Measurements from ENCODE around the gene FHL5. TPM values are rescaled to one million over a fixed set of nuclear protein-coding genes. Genes with fewer than 3 reads are reported as not detected.

Gene FHL5
- total and polyA plus RNA-seq, 10 donors: 1.6 to 9.6 (median 2.9) TPM

- H3K27ac ChIP-seq: no peak overlapping the region
- DNase-seq: no peak
- 69 to 84% (median 81%) methylated on average over 1 of the region's 1 CpG for whole genome bisulfite sequencing, 5 donors
- no peaks in the 10 kb centered on the region for H3K4me1 ChIP-seq
- no peaks in the 10 kb centered on the region for H3K36me3 ChIP-seq
- intact Hi-C loops (cut with DNase I; ENCODE audit: low total_unique reads): no loop called here
- no peak for TF ChIP-seq CTCF (IDR thresholded peaks at IDR 0.05 in 8 of 11, conservative IDR thresholded peaks at IDR 0.05 in 3 of 11)
- TF ChIP-seq POLR2AphosphoS5 (IDR thresholded peaks at IDR 0.05): no peak
- TF ChIP-seq POLR2A (IDR thresholded peaks at IDR 0.05): no peak
- peaks cover 0 to under 1% (median 0%) of the 10 kb centered on the region in 8 donors for H3K9me3 ChIP-seq
- H3K27me3 ChIP-seq (replicated peaks in 1 of 7): peaks cover 0 to 9% (median 0%) of the 10 kb centered on the region in 7 donors
- no peak overlapping the region for H3K4me3 ChIP-seq
These were observed 93.6 kb downstream of the FHL5 start for GRCh38 chr6:96656567-96656966.

- no peaks in the 10 kb centered on the region for H3K36me3 ChIP-seq
- peaks cover 0 to 3% (median 0%) of the 10 kb centered on the region in 8 donors for H3K9me3 ChIP-seq
- H3K4me3 ChIP-seq: no peak overlapping the region
- TF ChIP-seq POLR2AphosphoS5 (IDR thresholded peaks at IDR 0.05): no peak
- TF ChIP-seq CTCF (IDR thresholded peaks at IDR 0.05 in 8 of 11, conservative IDR thresholded peaks at IDR 0.05 in 3 of 11): no peak
- no peak for TF ChIP-seq POLR2A (IDR thresholded peaks at IDR 0.05)
- no peaks in the 10 kb centered on the region for H3K4me1 ChIP-seq
- WGBS, 5 donors: 72 to 90% (median 80%) methylated on average over 5 of the region's 5 CpGs
- H3K27ac ChIP-seq: no peak overlapping the region
- intact Hi-C loops (cut with DNase I; ENCODE audit: low total_unique reads): no loop called here
- DNase-seq: no peak
- peaks cover 0 to 9% (median 0%) of the 10 kb centered on the region in 7 donors for H3K27me3 ChIP-seq (replicated peaks in 1 of 7)
These were observed 94.4 kb downstream of the FHL5 start for GRCh38 chr6:96657344-96657743.

GRCh38 chr6:96659084-96659845 is 96.3 kb downstream of the FHL5 start:
- intact Hi-C loops (cut with DNase I; ENCODE audit: low total_unique reads): no loop called here
- no peak for DNase-seq
- Histone ChIP-seq H3K36me3 (no peaks in the 10 kb centered on the region), H3K27me3 (replicated peaks in 1 of 7) (peaks cover 0 to 9% (median 0%) of the 10 kb centered on the region in 7 donors), H3K4me3 (no peak overlapping the region), H3K27ac (no peak overlapping the region), H3K9me3 (peaks cover 0 to 8% (median 2%) of the 10 kb centered on the region in 8 donors), H3K4me1 (no peaks in the 10 kb centered on the region)
- WGBS, 5 donors: 78 to 88% (median 82%) methylated on average over 4 of the region's 4 CpGs
- TF ChIP-seq CTCF (IDR thresholded peaks at IDR 0.05 in 8 of 11, conservative IDR thresholded peaks at IDR 0.05 in 3 of 11) (no peak), POLR2AphosphoS5 (IDR thresholded peaks at IDR 0.05) (no peak), POLR2A (IDR thresholded peaks at IDR 0.05) (no peak)

Small RNA genes within 50 kb of the gene (small RNA-seq; reads per million reads assigned to genes)
- gene RNU4-70P: 0 to 0.07 (median 0.03) reads per million in 4 donors

Other genes with a start within 250 kb of the FHL5 start
- gene UFL1, start 41.3 kb upstream of the FHL5 start, total RNA-seq: 10 to 100 TPM; 20.0 to 29.6 (median 24.7) TPM
- 10 to 100 TPM in 2 of 3 donors, 1 to 10 TPM in 1; 9.5 to 12.3 (median 11.3) TPM for gene UFL1, start 41.3 kb upstream of the FHL5 start, polyA plus RNA-seq

Measured in spleen (tissue), 11 donors.